Bronchial epithelial cell (primary cell): ENCODE results near the gene SRBD1. TPM values are rescaled to one million over a fixed set of nuclear protein-coding genes. Genes with fewer than 3 reads are reported as not detected.

Experiments
- DNase-seq: peaks from one replicate; pipeline ENCODE4 v3.0.0-alpha.2; 2010; ENCODE audit warnings: low read depth
- FAIRE-seq: peaks from 2 replicates; lab custom pipeline; 2011; peaks lifted over from hg19 to GRCh38; lab: Jason Lieb, UNC
- H3K27me3 ChIP-seq: 2 replicates; pipeline ENCODE4 v1.5.1; 2011; ENCODE audit warnings: low read length; ENCODE audit not compliant: control insufficient read depth, insufficient read depth
- H3K36me3 ChIP-seq: 2 replicates; pipeline ENCODE4 v1.5.1; 2011; ENCODE audit warnings: low read length; ENCODE audit not compliant: control insufficient read depth, insufficient read depth
- H3K4me3 ChIP-seq: 2 replicates; pipeline ENCODE4 v1.5.1; 2011; ENCODE audit warnings: mild to moderate bottlenecking, low read depth, low read length, control low read depth
- total RNA-seq: library from RNA; depleted of rRNA; stranded (reverse); fragments of >200 nt; gene quantifications from 2 replicates; pipeline ENCODE4 v1.2.1, GENCODE V29; 2014
- TF ChIP-seq, protein P1 (sequence below): IDR thresholded peaks from 2 replicates; pipeline ENCODE4 v1.5.1; 2011; ENCODE audit warnings: mild to moderate bottlenecking, moderate library complexity, low read length, control low read depth, inconsistent platforms; ENCODE audit not compliant: insufficient read depth, severe bottlenecking

The SRBD1 gene
- total RNA-seq, 1 donor from 2014 or later, result 12.9 TPM

DNA sequence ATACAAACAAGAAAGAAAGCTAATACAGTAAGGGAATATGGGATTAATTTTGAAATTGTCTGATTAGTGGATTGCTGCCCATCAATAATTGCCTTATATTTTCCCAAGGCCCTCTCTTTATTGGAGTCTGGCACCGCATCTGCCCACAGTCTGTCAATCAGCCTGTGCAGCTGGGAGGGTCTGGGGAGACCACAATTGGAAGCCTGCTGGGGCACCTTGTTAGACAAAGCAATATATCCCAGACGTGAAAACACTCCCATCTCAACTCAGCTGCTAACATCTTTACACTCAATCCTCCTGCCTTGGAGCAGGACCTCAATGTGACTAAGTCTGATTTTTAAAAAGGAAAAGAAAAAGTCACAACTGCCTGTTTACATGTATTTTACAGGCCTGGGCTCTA, 258.6 kb downstream of the SRBD1 start:
- DNase-seq (no peak), FAIRE-seq (no peak)
- Histone ChIP-seq H3K36me3 (no peaks in the 10 kb centered on the region), H3K27me3 (no peaks in the 10 kb centered on the region), H3K4me3 (no peak overlapping the region)
- TF ChIP-seq, protein P1, sequence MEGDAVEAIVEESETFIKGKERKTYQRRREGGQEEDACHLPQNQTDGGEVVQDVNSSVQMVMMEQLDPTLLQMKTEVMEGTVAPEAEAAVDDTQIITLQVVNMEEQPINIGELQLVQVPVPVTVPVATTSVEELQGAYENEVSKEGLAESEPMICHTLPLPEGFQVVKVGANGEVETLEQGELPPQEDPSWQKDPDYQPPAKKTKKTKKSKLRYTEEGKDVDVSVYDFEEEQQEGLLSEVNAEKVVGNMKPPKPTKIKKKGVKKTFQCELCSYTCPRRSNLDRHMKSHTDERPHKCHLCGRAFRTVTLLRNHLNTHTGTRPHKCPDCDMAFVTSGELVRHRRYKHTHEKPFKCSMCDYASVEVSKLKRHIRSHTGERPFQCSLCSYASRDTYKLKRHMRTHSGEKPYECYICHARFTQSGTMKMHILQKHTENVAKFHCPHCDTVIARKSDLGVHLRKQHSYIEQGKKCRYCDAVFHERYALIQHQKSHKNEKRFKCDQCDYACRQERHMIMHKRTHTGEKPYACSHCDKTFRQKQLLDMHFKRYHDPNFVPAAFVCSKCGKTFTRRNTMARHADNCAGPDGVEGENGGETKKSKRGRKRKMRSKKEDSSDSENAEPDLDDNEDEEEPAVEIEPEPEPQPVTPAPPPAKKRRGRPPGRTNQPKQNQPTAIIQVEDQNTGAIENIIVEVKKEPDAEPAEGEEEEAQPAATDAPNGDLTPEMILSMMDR, result no peak

DNA sequence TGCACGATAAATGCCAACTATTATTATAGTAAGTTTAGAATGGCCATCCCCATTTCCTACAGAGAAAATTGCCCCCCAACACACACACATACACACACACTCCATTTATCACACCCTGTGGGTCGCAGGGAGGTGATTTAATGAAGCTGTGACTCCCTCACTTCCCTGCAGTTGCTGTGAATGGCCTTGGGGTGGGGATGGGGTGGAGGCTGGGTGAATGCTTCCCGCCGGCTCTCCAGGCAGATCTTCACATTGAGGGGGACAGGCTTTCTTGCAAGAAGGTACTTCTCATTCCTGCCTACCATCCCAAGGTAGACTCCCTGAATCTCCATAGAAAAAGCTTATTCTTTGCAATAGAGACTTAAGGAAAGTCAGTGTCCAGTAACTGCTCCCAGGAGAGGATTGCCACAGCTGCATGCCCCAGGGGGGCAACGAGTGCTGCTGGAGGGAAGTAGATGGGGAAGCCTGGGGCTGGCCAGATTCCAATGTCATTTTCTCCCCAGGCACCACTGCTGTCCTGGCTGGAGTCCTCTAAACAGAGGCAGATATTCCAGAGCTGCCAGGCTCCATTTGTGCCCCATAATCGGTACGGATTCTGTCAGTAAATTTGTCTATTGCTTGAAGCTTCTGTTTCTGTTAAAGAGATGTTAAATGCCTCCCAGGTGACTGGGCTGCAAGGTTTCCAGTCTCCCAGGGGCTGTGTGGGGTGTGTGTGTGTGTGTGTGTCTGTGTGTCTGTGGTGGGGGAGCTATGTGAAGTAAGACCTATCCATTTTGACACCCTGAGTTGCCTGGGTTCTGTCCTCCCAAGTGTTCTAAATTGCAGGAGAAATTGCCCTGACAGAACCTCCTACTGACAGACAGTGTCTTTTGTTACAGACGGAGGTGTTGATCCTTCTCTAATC, 265.5 kb downstream of the SRBD1 start:
- TF ChIP-seq, protein P1, result no peak
- Histone ChIP-seq H3K36me3 (no peaks in the 10 kb centered on the region), H3K4me3 (no peak overlapping the region), H3K27me3 (peaks cover 2% of the 10 kb centered on the region)
- FAIRE-seq (peak; percentile 40), DNase-seq (no peak)

DNA sequence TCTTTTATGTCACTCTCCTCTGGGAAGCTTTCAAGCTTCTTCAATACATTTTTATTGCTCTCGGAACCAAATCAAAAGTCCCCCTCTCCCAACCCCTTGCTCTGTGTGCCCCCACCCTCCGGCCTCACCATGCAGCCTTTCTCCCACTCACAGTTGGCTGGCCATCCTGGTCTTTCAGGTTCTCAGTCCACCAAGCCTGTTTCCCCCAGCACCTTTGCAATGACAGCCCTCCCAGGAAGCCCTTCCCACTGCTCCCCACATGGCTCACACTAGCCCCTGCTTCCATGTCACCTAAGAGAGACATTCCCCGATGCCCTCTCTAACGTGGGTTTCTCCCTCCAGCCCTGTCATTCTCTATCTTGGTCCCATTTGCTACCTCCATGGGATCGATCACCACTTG, 266.6 kb downstream of the SRBD1 start:
- peaks cover 4% of the 10 kb centered on the region for H3K27me3 ChIP-seq
- H3K36me3 ChIP-seq, result no peaks in the 10 kb centered on the region
- FAIRE-seq (no peak), DNase-seq (no peak)
- TF ChIP-seq, protein P1, result no peak
- H3K4me3 ChIP-seq, result no peak overlapping the region

- Histone ChIP-seq H3K27me3 (peaks cover 4% of the 10 kb centered on the region), H3K4me3 (no peak overlapping the region), H3K36me3 (no peaks in the 10 kb centered on the region)
- TF ChIP-seq, protein P1, result no peak
- FAIRE-seq (no peak), DNase-seq (no peak)
Measured at GRCh38 chr2:45344071-45344470, 267.0 kb downstream of the SRBD1 start.

DNA sequence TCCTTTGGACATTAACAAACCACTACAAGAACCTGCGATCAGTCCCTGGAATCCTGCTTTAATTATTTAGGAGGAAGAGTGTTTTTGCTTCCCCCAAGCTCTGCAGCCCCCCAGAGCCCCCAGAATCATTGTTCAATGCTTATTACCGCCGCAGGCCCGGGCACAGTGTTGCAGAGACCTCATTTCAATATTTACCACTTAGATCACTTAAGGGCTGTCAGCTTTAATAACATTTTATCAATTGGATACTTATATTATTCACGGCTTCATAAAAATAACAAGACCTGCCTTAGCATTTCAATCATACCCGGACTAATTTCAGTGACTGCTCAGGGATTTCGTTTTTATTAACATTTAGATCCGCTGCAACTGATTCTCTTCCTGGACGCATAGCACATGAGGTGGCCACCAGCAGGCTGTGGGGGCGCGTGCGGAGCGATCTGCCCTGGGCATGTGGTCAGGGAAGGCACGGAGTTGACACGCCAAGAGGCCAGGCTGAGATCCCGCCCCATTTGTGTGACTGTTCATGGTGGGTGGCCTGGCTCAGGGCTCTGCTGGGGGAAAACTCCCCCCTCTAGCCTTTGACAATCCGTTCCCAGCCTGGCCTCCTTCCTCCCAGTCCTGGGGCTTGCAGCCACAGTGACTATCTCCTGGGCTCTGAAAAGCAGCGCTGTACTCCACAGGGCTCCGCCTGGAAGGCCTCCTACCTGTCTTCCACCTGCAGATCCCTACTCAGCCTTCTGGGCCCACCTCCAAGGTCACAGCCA, 267.6 kb downstream of the SRBD1 start:
- no peaks in the 10 kb centered on the region for H3K36me3 ChIP-seq
- TF ChIP-seq, protein P1, result no peak
- peaks cover 4% of the 10 kb centered on the region for H3K27me3 ChIP-seq
- H3K4me3 ChIP-seq, result no peak overlapping the region
- DNase-seq, result no peak
- no peak for FAIRE-seq
